ENCODE results near the gene EHMT1.

Gene EHMT1

GRCh38 chr9:137798901-137799629 is 180.3 kb downstream of the EHMT1 start:
- no peak overlapping the region for H3K9ac ChIP-seq (ENCODE audit: low read depth in 1 of 2, low read length in 2 of 2)
- no peaks in the 10 kb centered on the region for H3K27me3 ChIP-seq (ENCODE audit: control insufficient read depth in 2 of 2, insufficient read depth in 2 of 2, low read length in 2 of 2)
- H3K36me3 ChIP-seq (ENCODE audit: control insufficient read depth in 2 of 2, insufficient read depth in 2 of 2, low read length in 2 of 2), result peaks cover 38 to 73% of the 10 kb centered on the region in 2 donors
- no peaks in the 10 kb centered on the region for H3K9me3 ChIP-seq (ENCODE audit: control insufficient read depth in 2 of 2, low read length in 2 of 2)
- no peak overlapping the region for H3K27ac ChIP-seq (ENCODE audit: low read depth in 2 of 2, low read length in 2 of 2)
- no peaks in the 10 kb centered on the region for H3K4me1 ChIP-seq (ENCODE audit: control insufficient read depth in 2 of 2, insufficient read depth in 2 of 2, low read length in 2 of 2)
- H3K4me3 ChIP-seq (ENCODE audit: low read length in 2 of 2), result no peak overlapping the region

- Histone ChIP-seq H3K4me1 (ENCODE audit: control insufficient read depth in 2 of 2, insufficient read depth in 2 of 2, low read length in 2 of 2) (no peaks in the 10 kb centered on the region), H3K27ac (ENCODE audit: low read depth in 2 of 2, low read length in 2 of 2) (no peak overlapping the region), H3K27me3 (ENCODE audit: control insufficient read depth in 2 of 2, insufficient read depth in 2 of 2, low read length in 2 of 2) (no peaks in the 10 kb centered on the region), H3K4me3 (ENCODE audit: low read length in 2 of 2) (no peak overlapping the region), H3K36me3 (ENCODE audit: control insufficient read depth in 2 of 2, insufficient read depth in 2 of 2, low read length in 2 of 2) (peaks cover 35 to 74% of the 10 kb centered on the region in 2 donors), H3K9ac (ENCODE audit: low read depth in 1 of 2, low read length in 2 of 2) (no peak overlapping the region), H3K9me3 (ENCODE audit: control insufficient read depth in 2 of 2, low read length in 2 of 2) (no peaks in the 10 kb centered on the region)
Measured at GRCh38 chr9:137799630-137799983, 180.8 kb downstream of the EHMT1 start.

- Histone ChIP-seq H3K36me3 (ENCODE audit: control insufficient read depth in 2 of 2, insufficient read depth in 2 of 2, low read length in 2 of 2) (peaks cover 32 to 74% of the 10 kb centered on the region in 2 donors), H3K27ac (ENCODE audit: low read depth in 2 of 2, low read length in 2 of 2) (no peak overlapping the region), H3K9me3 (ENCODE audit: control insufficient read depth in 2 of 2, low read length in 2 of 2) (no peaks in the 10 kb centered on the region)
Measured at GRCh38 chr9:137800196-137801022, 181.6 kb downstream of the EHMT1 start.

GRCh38 chr9:137801023-137801319 is 182.2 kb downstream of the EHMT1 start:
- Histone ChIP-seq H3K27ac (ENCODE audit: low read depth in 2 of 2, low read length in 2 of 2) (no peak overlapping the region), H3K36me3 (ENCODE audit: control insufficient read depth in 2 of 2, insufficient read depth in 2 of 2, low read length in 2 of 2) (peaks cover 32 to 68% of the 10 kb centered on the region in 2 donors), H3K4me1 (ENCODE audit: control insufficient read depth in 2 of 2, insufficient read depth in 2 of 2, low read length in 2 of 2) (no peaks in the 10 kb centered on the region), H3K9me3 (ENCODE audit: control insufficient read depth in 2 of 2, low read length in 2 of 2) (no peaks in the 10 kb centered on the region), H3K9ac (ENCODE audit: low read depth in 1 of 2, low read length in 2 of 2) (no peak overlapping the region), H3K4me3 (ENCODE audit: low read length in 2 of 2) (no peak overlapping the region), H3K27me3 (ENCODE audit: control insufficient read depth in 2 of 2, insufficient read depth in 2 of 2, low read length in 2 of 2) (no peaks in the 10 kb centered on the region)

More at GRCh38 chr9:137800196-137801022, 181.6 kb downstream of the EHMT1 start:
- no peak overlapping the region for H3K9ac ChIP-seq (ENCODE audit: low read depth in 1 of 2, low read length in 2 of 2)
- no peaks in the 10 kb centered on the region for H3K4me1 ChIP-seq (ENCODE audit: control insufficient read depth in 2 of 2, insufficient read depth in 2 of 2, low read length in 2 of 2)
- H3K27me3 ChIP-seq (ENCODE audit: control insufficient read depth in 2 of 2, insufficient read depth in 2 of 2, low read length in 2 of 2), result no peaks in the 10 kb centered on the region
- H3K4me3 ChIP-seq (ENCODE audit: low read length in 2 of 2), result no peak overlapping the region

- Histone ChIP-seq H3K4me3 (ENCODE audit: low read length in 2 of 2) (no peak overlapping the region), H3K9ac (ENCODE audit: low read depth in 1 of 2, low read length in 2 of 2) (no peak overlapping the region), H3K27ac (ENCODE audit: low read depth in 2 of 2, low read length in 2 of 2) (no peak overlapping the region), H3K27me3 (ENCODE audit: control insufficient read depth in 2 of 2, insufficient read depth in 2 of 2, low read length in 2 of 2) (no peaks in the 10 kb centered on the region), H3K9me3 (ENCODE audit: control insufficient read depth in 2 of 2, low read length in 2 of 2) (no peaks in the 10 kb centered on the region), H3K4me1 (ENCODE audit: control insufficient read depth in 2 of 2, insufficient read depth in 2 of 2, low read length in 2 of 2) (no peaks in the 10 kb centered on the region), H3K36me3 (ENCODE audit: control insufficient read depth in 2 of 2, insufficient read depth in 2 of 2, low read length in 2 of 2) (peaks cover 32 to 66% of the 10 kb centered on the region in 2 donors)
Measured at GRCh38 chr9:137802021-137802420, 183.2 kb downstream of the EHMT1 start.

- H3K36me3 ChIP-seq (ENCODE audit: control insufficient read depth in 2 of 2, insufficient read depth in 2 of 2, low read length in 2 of 2), result peaks cover 32 to 62% of the 10 kb centered on the region in 2 donors
- H3K27me3 ChIP-seq (ENCODE audit: control insufficient read depth in 2 of 2, insufficient read depth in 2 of 2, low read length in 2 of 2), result no peaks in the 10 kb centered on the region
- no peak overlapping the region for H3K27ac ChIP-seq (ENCODE audit: low read depth in 2 of 2, low read length in 2 of 2)
- no peaks in the 10 kb centered on the region for H3K9me3 ChIP-seq (ENCODE audit: control insufficient read depth in 2 of 2, low read length in 2 of 2)
- no peak overlapping the region for H3K4me3 ChIP-seq (ENCODE audit: low read length in 2 of 2)
- H3K4me1 ChIP-seq (ENCODE audit: control insufficient read depth in 2 of 2, insufficient read depth in 2 of 2, low read length in 2 of 2), result no peaks in the 10 kb centered on the region
- H3K9ac ChIP-seq (ENCODE audit: low read depth in 1 of 2, low read length in 2 of 2), result no peak overlapping the region
Measured at GRCh38 chr9:137802521-137803243, 183.9 kb downstream of the EHMT1 start.

- Histone ChIP-seq H3K36me3 (ENCODE audit: control insufficient read depth in 2 of 2, insufficient read depth in 2 of 2, low read length in 2 of 2) (peaks cover 19 to 50% of the 10 kb centered on the region in 2 donors), H3K27ac (ENCODE audit: low read depth in 2 of 2, low read length in 2 of 2) (no peak overlapping the region), H3K27me3 (ENCODE audit: control insufficient read depth in 2 of 2, insufficient read depth in 2 of 2, low read length in 2 of 2) (no peaks in the 10 kb centered on the region), H3K9ac (ENCODE audit: low read depth in 1 of 2, low read length in 2 of 2) (no peak overlapping the region), H3K4me3 (ENCODE audit: low read length in 2 of 2) (no peak overlapping the region), H3K9me3 (ENCODE audit: control insufficient read depth in 2 of 2, low read length in 2 of 2) (no peaks in the 10 kb centered on the region), H3K4me1 (ENCODE audit: control insufficient read depth in 2 of 2, insufficient read depth in 2 of 2, low read length in 2 of 2) (no peaks in the 10 kb centered on the region)
Measured at GRCh38 chr9:137804908-137805630, 186.3 kb downstream of the EHMT1 start.

- Histone ChIP-seq H3K9ac (ENCODE audit: low read depth in 1 of 2, low read length in 2 of 2) (no peak overlapping the region), H3K9me3 (ENCODE audit: control insufficient read depth in 2 of 2, low read length in 2 of 2) (no peaks in the 10 kb centered on the region), H3K4me3 (ENCODE audit: low read length in 2 of 2) (no peak overlapping the region), H3K27me3 (ENCODE audit: control insufficient read depth in 2 of 2, insufficient read depth in 2 of 2, low read length in 2 of 2) (no peaks in the 10 kb centered on the region), H3K4me1 (ENCODE audit: control insufficient read depth in 2 of 2, insufficient read depth in 2 of 2, low read length in 2 of 2) (no peaks in the 10 kb centered on the region), H3K27ac (ENCODE audit: low read depth in 2 of 2, low read length in 2 of 2) (no peak overlapping the region), H3K36me3 (ENCODE audit: control insufficient read depth in 2 of 2, insufficient read depth in 2 of 2, low read length in 2 of 2) (peaks cover 25 to 46% of the 10 kb centered on the region in 2 donors)
Measured at GRCh38 chr9:137807721-137808703, 189.2 kb downstream of the EHMT1 start.

GRCh38 chr9:137809040-137809576 is 190.3 kb downstream of the EHMT1 start:
- no peak overlapping the region for H3K27ac ChIP-seq (ENCODE audit: low read depth in 2 of 2, low read length in 2 of 2)
- no peaks in the 10 kb centered on the region for H3K27me3 ChIP-seq (ENCODE audit: control insufficient read depth in 2 of 2, insufficient read depth in 2 of 2, low read length in 2 of 2)
- H3K9ac ChIP-seq (ENCODE audit: low read depth in 1 of 2, low read length in 2 of 2), result no peak overlapping the region
- H3K9me3 ChIP-seq (ENCODE audit: control insufficient read depth in 2 of 2, low read length in 2 of 2), result no peaks in the 10 kb centered on the region
- H3K36me3 ChIP-seq (ENCODE audit: control insufficient read depth in 2 of 2, insufficient read depth in 2 of 2, low read length in 2 of 2), result peaks cover 33 to 44% of the 10 kb centered on the region in 2 donors
- no peaks in the 10 kb centered on the region for H3K4me1 ChIP-seq (ENCODE audit: control insufficient read depth in 2 of 2, insufficient read depth in 2 of 2, low read length in 2 of 2)
- no peak overlapping the region for H3K4me3 ChIP-seq (ENCODE audit: low read length in 2 of 2)
